ENCODE results near the gene OSBPL8. TPM values are rescaled to one million over a fixed set of nuclear protein-coding genes. Genes with fewer than 3 reads are reported as not detected.

The OSBPL8 gene
- total RNA-seq, 2 experiments from 2014 or later = 154 to 160 TPM

DNA sequence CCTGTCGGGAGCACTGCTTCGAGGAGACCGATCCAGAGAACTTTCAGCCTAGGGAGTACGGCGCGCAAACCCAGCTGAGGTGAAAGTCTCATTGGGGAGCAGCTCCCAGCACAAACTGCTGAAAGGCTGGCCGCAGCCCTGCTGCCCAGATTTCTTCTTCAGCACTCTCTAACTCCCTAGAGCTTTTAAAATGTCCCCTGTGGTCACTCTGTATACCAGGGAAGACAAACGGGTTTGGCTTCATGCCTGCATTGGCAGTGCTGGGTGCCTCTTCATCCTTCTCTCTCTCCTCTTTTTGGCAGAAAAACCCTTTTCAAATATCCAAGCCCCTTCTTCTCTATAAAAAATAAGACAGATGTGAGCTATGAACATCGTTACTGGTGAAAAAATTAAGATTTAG lies 246.3 kb downstream of the OSBPL8 start:
- DNase-seq = no peak
- POLR2A ChIA-PET = no interaction called here
- no peak overlapping the region for H3K4me3 Mint-ChIP-seq
- Histone ChIP-seq H3K27me3 (ENCODE audit: control insufficient read depth in 1 of 2, insufficient read depth in 2 of 2, low read length in 2 of 2) (peaks cover 2 to 10% of the 10 kb centered on the region in 2 experiments), H3K9me3 (ENCODE audit: control insufficient read depth in 1 of 2, insufficient read depth in 1 of 2, low read length in 2 of 2) (no peaks in the 10 kb centered on the region), H3K4me3 (ENCODE audit: low read length) (no peak overlapping the region), H3K36me3 (ENCODE audit: insufficient read depth, low read length) (no peaks in the 10 kb centered on the region), H3K4me1 (ENCODE audit: insufficient read depth, low read length) (no peaks in the 10 kb centered on the region), H3K27ac (ENCODE audit: low read depth in 1 of 2, low read length in 2 of 2) (no peak overlapping the region)
- no peak overlapping the region for H3K27ac Mint-ChIP-seq
- TF ChIP-seq, protein P1, sequence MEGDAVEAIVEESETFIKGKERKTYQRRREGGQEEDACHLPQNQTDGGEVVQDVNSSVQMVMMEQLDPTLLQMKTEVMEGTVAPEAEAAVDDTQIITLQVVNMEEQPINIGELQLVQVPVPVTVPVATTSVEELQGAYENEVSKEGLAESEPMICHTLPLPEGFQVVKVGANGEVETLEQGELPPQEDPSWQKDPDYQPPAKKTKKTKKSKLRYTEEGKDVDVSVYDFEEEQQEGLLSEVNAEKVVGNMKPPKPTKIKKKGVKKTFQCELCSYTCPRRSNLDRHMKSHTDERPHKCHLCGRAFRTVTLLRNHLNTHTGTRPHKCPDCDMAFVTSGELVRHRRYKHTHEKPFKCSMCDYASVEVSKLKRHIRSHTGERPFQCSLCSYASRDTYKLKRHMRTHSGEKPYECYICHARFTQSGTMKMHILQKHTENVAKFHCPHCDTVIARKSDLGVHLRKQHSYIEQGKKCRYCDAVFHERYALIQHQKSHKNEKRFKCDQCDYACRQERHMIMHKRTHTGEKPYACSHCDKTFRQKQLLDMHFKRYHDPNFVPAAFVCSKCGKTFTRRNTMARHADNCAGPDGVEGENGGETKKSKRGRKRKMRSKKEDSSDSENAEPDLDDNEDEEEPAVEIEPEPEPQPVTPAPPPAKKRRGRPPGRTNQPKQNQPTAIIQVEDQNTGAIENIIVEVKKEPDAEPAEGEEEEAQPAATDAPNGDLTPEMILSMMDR (IDR thresholded peaks at IDR 0.05) = no peak
- no peaks in the 10 kb centered on the region for H3K4me1 Mint-ChIP-seq (ENCODE audit: low read depth)
- H3K9me3 Mint-ChIP-seq = no peaks in the 10 kb centered on the region
- H3K36me3 Mint-ChIP-seq (ENCODE audit: low read depth) = no peaks in the 10 kb centered on the region
- ATAC-seq (ENCODE audit: poor library complexity) = no peak
- CTCF ChIA-PET = no interaction called here
- H3K27me3 Mint-ChIP-seq = peaks cover 33% of the 10 kb centered on the region
- intact Hi-C loops (cut with DNase I, micrococcal nuclease) = no loop called here

DNA sequence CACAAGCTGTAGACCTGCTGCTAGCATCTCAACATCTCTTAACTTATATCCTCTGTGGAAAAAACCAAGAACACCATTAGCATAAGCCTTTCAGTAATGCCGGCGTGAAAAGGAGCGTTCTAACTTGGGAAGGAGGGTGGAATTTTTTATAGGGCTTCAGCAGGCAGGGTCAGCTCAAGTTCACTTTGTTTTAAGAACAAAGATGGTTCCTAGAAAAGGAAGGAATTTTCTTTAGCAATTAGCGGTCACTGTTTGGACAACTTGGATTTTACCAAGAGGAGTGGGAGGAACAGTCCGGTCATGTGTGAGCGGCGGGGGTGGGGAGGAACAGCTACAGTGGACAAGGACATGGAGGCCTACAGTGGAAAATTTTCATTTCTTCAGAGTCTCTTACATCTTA lies 247.3 kb downstream of the OSBPL8 start:
- Histone ChIP-seq H3K4me1 (ENCODE audit: insufficient read depth, low read length) (no peaks in the 10 kb centered on the region), H3K36me3 (ENCODE audit: insufficient read depth, low read length) (no peaks in the 10 kb centered on the region), H3K4me3 (ENCODE audit: low read length) (no peak overlapping the region), H3K9me3 (ENCODE audit: control insufficient read depth in 1 of 2, insufficient read depth in 1 of 2, low read length in 2 of 2) (no peaks in the 10 kb centered on the region), H3K27me3 (ENCODE audit: control insufficient read depth in 1 of 2, insufficient read depth in 2 of 2, low read length in 2 of 2) (peaks cover 2 to 10% of the 10 kb centered on the region in 2 experiments), H3K27ac (ENCODE audit: low read depth in 1 of 2, low read length in 2 of 2) (no peak overlapping the region)
- Mint-ChIP-seq H3K4me3 (no peak overlapping the region), H3K36me3 (ENCODE audit: low read depth) (no peaks in the 10 kb centered on the region), H3K9me3 (no peaks in the 10 kb centered on the region), H3K27me3 (peaks cover 29% of the 10 kb centered on the region), H3K27ac (no peak overlapping the region), H3K4me1 (ENCODE audit: low read depth) (no peaks in the 10 kb centered on the region)
- ChIA-PET POLR2A (no interaction called here), CTCF (no interaction called here)
- ATAC-seq (ENCODE audit: poor library complexity) = no peak
- DNase-seq = no peak
- intact Hi-C loops (cut with DNase I, micrococcal nuclease) = no loop called here
- TF ChIP-seq, protein P1 (IDR thresholded peaks at IDR 0.05) = no peak

DNA sequence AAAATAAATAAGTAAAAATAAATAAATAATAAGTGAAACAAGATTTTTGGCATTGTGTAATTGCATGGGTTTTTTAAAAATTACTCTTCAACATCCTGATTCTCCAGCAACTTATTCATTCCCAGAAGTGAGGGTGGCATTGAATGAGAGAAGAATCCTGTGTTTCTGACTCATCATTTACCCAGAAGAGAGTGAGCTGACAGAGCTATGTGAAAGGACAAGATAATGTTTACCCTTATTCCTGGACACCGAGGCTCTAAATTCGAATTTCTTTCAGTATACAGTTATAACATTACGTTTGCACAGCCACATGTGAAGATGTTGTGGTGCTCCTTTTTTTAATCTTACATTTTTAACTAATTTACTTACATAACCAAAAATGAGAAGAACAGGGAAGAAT lies 247.8 kb downstream of the OSBPL8 start:
- Mint-ChIP-seq H3K36me3 (ENCODE audit: low read depth) (no peaks in the 10 kb centered on the region), H3K27ac (no peak overlapping the region), H3K9me3 (no peaks in the 10 kb centered on the region), H3K4me1 (ENCODE audit: low read depth) (no peaks in the 10 kb centered on the region), H3K27me3 (peaks cover 34% of the 10 kb centered on the region), H3K4me3 (no peak overlapping the region)
- no peak for DNase-seq
- no peak for ATAC-seq (ENCODE audit: poor library complexity)
- H3K36me3 ChIP-seq (ENCODE audit: insufficient read depth, low read length) = no peaks in the 10 kb centered on the region
- ChIA-PET CTCF (no interaction called here), POLR2A (no interaction called here)
- H3K27me3 ChIP-seq (ENCODE audit: control insufficient read depth in 1 of 2, insufficient read depth in 2 of 2, low read length in 2 of 2) = peaks cover 2 to 10% of the 10 kb centered on the region in 2 experiments
- H3K27ac ChIP-seq (ENCODE audit: low read depth in 1 of 2, low read length in 2 of 2) = no peak overlapping the region
- TF ChIP-seq, protein P1 (IDR thresholded peaks at IDR 0.05) = no peak
- H3K4me1 ChIP-seq (ENCODE audit: insufficient read depth, low read length) = no peaks in the 10 kb centered on the region
- intact Hi-C loops (cut with DNase I, micrococcal nuclease) = no loop called here
- H3K9me3 ChIP-seq (ENCODE audit: control insufficient read depth in 1 of 2, insufficient read depth in 1 of 2, low read length in 2 of 2) = no peaks in the 10 kb centered on the region
- H3K4me3 ChIP-seq (ENCODE audit: low read length) = no peak overlapping the region

Measured in CD4-positive, alpha-beta T cell (primary cell).